Fibroblast of the aortic adventitia (primary cell): ENCODE measurements around the gene TTC39B. TPM values are rescaled to one million over a fixed set of nuclear protein-coding genes. Genes with fewer than 3 reads are reported as not detected.

Experiments used
- DNase-seq: peaks from one replicate; pipeline ENCODE4 v3.0.0-alpha.2; 2010; ENCODE audit warnings: low read depth
- H3K4me3 ChIP-seq: 2 replicates; pipeline ENCODE4 v1.5.1; 2011; ENCODE audit warnings: low read depth, mild to moderate bottlenecking, control low read depth, low read length, moderate library complexity
- CTCF ChIP-seq: IDR thresholded peaks from 2 replicates; pipeline ENCODE4 v1.5.1; 2011; ENCODE audit warnings: mild to moderate bottlenecking, low read length, control low read depth, inconsistent platforms; ENCODE audit not compliant: insufficient read depth
- total RNA-seq: library from RNA; depleted of rRNA; stranded (reverse); fragments of >200 nt; gene quantifications from 2 replicates; pipeline ENCODE4 v1.2.3, GENCODE V29; 2012; ENCODE audit warnings: low replicate concordance

TTC39B gene
- total RNA-seq, 1 donor, result 22.1 TPM

- no peak for TF ChIP-seq CTCF
- no peak overlapping the region for H3K4me3 ChIP-seq
- DNase-seq, result no peak
Measured at GRCh38 chr9:15206903-15207696, 99.9 kb downstream of the TTC39B start.

GRCh38 chr9:15205632-15206420, 101.2 kb downstream of the TTC39B start:
- no peak for TF ChIP-seq CTCF
- DNase-seq, result no peak
- no peak overlapping the region for H3K4me3 ChIP-seq

GRCh38 chr9:15203581-15203980, 103.4 kb downstream of the TTC39B start:
- H3K4me3 ChIP-seq, result no peak overlapping the region
- DNase-seq, result no peak
- no peak for TF ChIP-seq CTCF

GRCh38 chr9:15200111-15200510, 106.9 kb downstream of the TTC39B start:
- no peak for TF ChIP-seq CTCF
- no peak for DNase-seq
- H3K4me3 ChIP-seq, result no peak overlapping the region

GRCh38 chr9:15192856-15193255, 114.2 kb downstream of the TTC39B start:
- H3K4me3 ChIP-seq, result no peak overlapping the region
- DNase-seq, result no peak
- TF ChIP-seq CTCF, result no peak

- no peak for DNase-seq
- H3K4me3 ChIP-seq, result no peak overlapping the region
- TF ChIP-seq CTCF, result no peak
Measured at GRCh38 chr9:15191378-15191777, 115.6 kb downstream of the TTC39B start.
